OCI-LY3 (cell line): ENCODE measurements around the gene RNASET2.

Source experiments
- H2AFZ ChIP-seq: fragments of 200-600, 300-600 bp; shearing (Covaris generic); 2 replicates; pipeline ENCODE4 v1.6.0; 2014; ENCODE audit warnings: antibody characterized with exemption, low read depth, low read length
- H3K27ac ChIP-seq: fragments of 200-600, 300-600 bp; sonication (generic); 2 replicates; pipeline ENCODE4 v1.5.1; 2014; ENCODE audit warnings: mild to moderate bottlenecking, low read length, moderate library complexity, mixed read lengths
- H3K27me3 ChIP-seq: fragments of 200-600, 300-600 bp; sonication (generic); 2 replicates; pipeline ENCODE4 v1.6.1; 2014; ENCODE audit warnings: low read depth, low read length, mixed read lengths
- H3K36me3 ChIP-seq: fragments of 200-600, 300-600 bp; sonication (generic); replicated peaks from 2 replicates; pipeline ENCODE3; 2014; ENCODE audit warnings: low read depth, low read length, mixed read lengths
- H3K4me1 ChIP-seq: fragments of 300-600, 200-600 bp; sonication (generic); 2 replicates; pipeline ENCODE4 v1.6.1; 2014; ENCODE audit warnings: low read length, mixed read lengths
- H3K4me2 ChIP-seq: fragments of 200-600, 300-600 bp; sonication (generic); 2 replicates; pipeline ENCODE4 v1.6.1; 2014; ENCODE audit warnings: low read length, mixed read lengths
- H3K4me3 ChIP-seq: fragments of 300-600, 200-600 bp; sonication (generic); 2 replicates; pipeline ENCODE4 v1.5.1; 2014; ENCODE audit warnings: antibody characterized with exemption, mild to moderate bottlenecking, low read length, moderate library complexity
- H3K79me2 ChIP-seq: fragments of 300-600, 200-600 bp; shearing (Covaris generic); 2 replicates; pipeline ENCODE4 v1.6.1; 2014; ENCODE audit warnings: mild to moderate bottlenecking, low read length, mixed read lengths
- H3K9ac ChIP-seq: fragments of 300-600, 200-600 bp; shearing (Covaris generic); 2 replicates; pipeline ENCODE4 v1.6.0; 2014; ENCODE audit warnings: mild to moderate bottlenecking, low read length, moderate library complexity
- H3K9me3 ChIP-seq: fragments of 200-600, 300-600 bp; shearing (Covaris generic); 2 replicates; pipeline ENCODE4 v1.6.1; 2014; ENCODE audit warnings: low read length, mixed read lengths; ENCODE audit not compliant: insufficient read depth
- H4K20me1 ChIP-seq: fragments of 200-600, 300-600 bp; sonication (generic); 2 replicates; pipeline ENCODE4 v1.6.1; 2016; ENCODE audit warnings: low read length, mixed read lengths; ENCODE audit not compliant: insufficient read depth
- CTCF ChIP-seq: fragments of 200-600, 300-600 bp; sonication (generic); IDR thresholded peaks from 2 replicates; pipeline ENCODE4 v1.5.1; 2014; ENCODE audit warnings: antibody characterized with exemption, low read length, low read depth
- EZH2phosphoT487 ChIP-seq: fragments of 200-600 bp; shearing (Covaris generic); IDR thresholded peaks from 2 replicates; pipeline ENCODE4 v1.6.1; 2018; ENCODE audit warnings: antibody characterized with exemption, mixed run types, low read depth

Gene RNASET2

GRCh38 chr6:166954118-166954713 lies 2.1 kb downstream of the RNASET2 start:
- no peak overlapping the region for H3K27ac ChIP-seq
- H4K20me1 ChIP-seq = peaks cover 27% of the 10 kb centered on the region
- no peak overlapping the region for H2AFZ ChIP-seq
- H3K36me3 ChIP-seq = peaks cover 9% of the 10 kb centered on the region
- no peaks in the 10 kb centered on the region for H3K79me2 ChIP-seq
- no peak for TF ChIP-seq EZH2phosphoT487
- TF ChIP-seq CTCF = no peak
- no peaks in the 10 kb centered on the region for H3K9me3 ChIP-seq
- H3K4me2 ChIP-seq = peak overlapping the region; percentile 99; the same call in 1 of the 2 replicates
- peaks cover 66% of the 10 kb centered on the region for H3K4me1 ChIP-seq
- H3K9ac ChIP-seq = no peak overlapping the region
- peaks cover 21% of the 10 kb centered on the region for H3K27me3 ChIP-seq
- H3K4me3 ChIP-seq = no peak overlapping the region

- TF ChIP-seq EZH2phosphoT487 = no peak
- no peak for TF ChIP-seq CTCF
- Histone ChIP-seq H3K4me1 (peaks cover 61% of the 10 kb centered on the region), H2AFZ (no peak overlapping the region), H3K9ac (no peak overlapping the region), H3K9me3 (no peaks in the 10 kb centered on the region), H3K79me2 (no peaks in the 10 kb centered on the region), H3K27me3 (peaks cover 23% of the 10 kb centered on the region), H3K4me3 (no peak overlapping the region), H3K27ac (no peak overlapping the region), H4K20me1 (peaks cover 29% of the 10 kb centered on the region), H3K4me2 (no peak overlapping the region), H3K36me3 (peaks cover 9% of the 10 kb centered on the region)
Observed at GRCh38 chr6:166952567-166953486, 3.5 kb downstream of the RNASET2 start.

- H3K36me3 ChIP-seq = peaks cover 14% of the 10 kb centered on the region
- H3K4me3 ChIP-seq = peak overlapping the region; percentile 30; the same call in 1 of the 2 replicates
Observed at GRCh38 chr6:166952121-166952520, 4.2 kb downstream of the RNASET2 start.

More at GRCh38 chr6:166952121-166952520, 4.2 kb downstream of the RNASET2 start:
- H3K27me3 ChIP-seq = peaks cover 19% of the 10 kb centered on the region
- no peaks in the 10 kb centered on the region for H3K9me3 ChIP-seq
- H3K4me1 ChIP-seq = peaks cover 54% of the 10 kb centered on the region
- peak overlapping the region; percentile 98; the same call in 1 of the 2 replicates for H3K4me2 ChIP-seq
- H4K20me1 ChIP-seq = peaks cover 33% of the 10 kb centered on the region
- no peak overlapping the region for H2AFZ ChIP-seq
- no peaks in the 10 kb centered on the region for H3K79me2 ChIP-seq
- H3K27ac ChIP-seq = peak overlapping the region; percentile 89; the same call in 1 of the 2 replicates
- TF ChIP-seq EZH2phosphoT487 = no peak
- no peak for TF ChIP-seq CTCF
- H3K9ac ChIP-seq = no peak overlapping the region
